Mesenchymal stem cell (in vitro differentiated cells and primary cell): ENCODE results near the gene GALNT12.

ENCODE experiments used
- DNase-seq: peaks from one replicate; pipeline ENCODE4 v3.0.0-alpha.2; 2013
- H2AFZ ChIP-seq: one replicate; pipeline ENCODE4 v1.6.1; 2013; ENCODE audit warnings: low read depth, mild to moderate bottlenecking, control low read depth, inconsistent platforms, low read length, moderate library complexity
- H2AK5ac ChIP-seq: 2 replicates; pipeline ENCODE4 v1.6.1; 2013; ENCODE audit warnings: low read length, moderate library complexity, mild to moderate bottlenecking, inconsistent platforms; ENCODE audit not compliant: severe bottlenecking
- H2BK120ac ChIP-seq: one replicate; pipeline ENCODE4 v1.6.1; 2013; ENCODE audit warnings: low read depth, mild to moderate bottlenecking, inconsistent platforms, low read length, moderate library complexity
- H2BK12ac ChIP-seq, 2 experiments: one replicate each; pipeline ENCODE4 v1.6.1; 2013; ENCODE audit warnings: inconsistent platforms in 2 of 2, low read length in 2 of 2, mild to moderate bottlenecking in 2 of 2, moderate library complexity in 2 of 2, control low read depth in 1 of 2
- H2BK15ac ChIP-seq: one replicate; pipeline ENCODE4 v1.6.1; 2013; ENCODE audit warnings: mild to moderate bottlenecking, low read depth, inconsistent platforms; ENCODE audit not compliant: poor library complexity, severe bottlenecking
- H2BK5ac ChIP-seq: 2 replicates; pipeline ENCODE4 v1.6.1; 2013; ENCODE audit warnings: low read depth, mild to moderate bottlenecking, low read length, control low read depth, inconsistent platforms; ENCODE audit not compliant: poor library complexity, severe bottlenecking
- H3K14ac ChIP-seq, 2 experiments: one replicate each; pipeline ENCODE4 v1.6.1; 2013; ENCODE audit warnings: inconsistent platforms in 2 of 2, low read length in 2 of 2, control low read depth in 1 of 2, mild to moderate bottlenecking in 1 of 2, moderate library complexity in 1 of 2
- H3K18ac ChIP-seq, 2 experiments: one replicate each; pipeline ENCODE4 v1.6.1; 2013; ENCODE audit warnings: inconsistent platforms in 2 of 2, low read length in 2 of 2, control low read depth in 1 of 2, low read depth in 1 of 2, mild to moderate bottlenecking in 1 of 2
- H3K23ac ChIP-seq, 2 experiments: one replicate each; pipeline ENCODE4 v1.6.1; 2013; ENCODE audit warnings: inconsistent platforms in 2 of 2, low read length in 2 of 2, mild to moderate bottlenecking in 2 of 2, moderate library complexity in 2 of 2, control low read depth in 1 of 2
- H3K27ac ChIP-seq: 2 replicates; pipeline ENCODE4 v1.5.1; 2013; ENCODE audit warnings: mild to moderate bottlenecking, moderate library complexity, low read length, control low read depth, inconsistent platforms; ENCODE audit not compliant: poor library complexity, severe bottlenecking
- H3K27me3 ChIP-seq, 2 experiments: 2 replicates each; pipeline versions ENCODE4 v1.6.1 to v1.7.0; 2013; ENCODE audit warnings: low read length in 2 of 2, mild to moderate bottlenecking in 2 of 2, moderate library complexity in 2 of 2, control low read depth in 1 of 2, inconsistent platforms in 1 of 2; ENCODE audit not compliant: control insufficient read depth in 1 of 2, insufficient read depth in 1 of 2
- H3K36me3 ChIP-seq, 2 experiments: 2 replicates each; pipeline versions ENCODE4 v1.6.1 to v1.7.0; 2013; ENCODE audit warnings: low read length in 2 of 2, control low read depth in 1 of 2, inconsistent platforms in 1 of 2, low read depth in 1 of 2, mild to moderate bottlenecking in 1 of 2; ENCODE audit not compliant: insufficient read depth in 2 of 2, control insufficient read depth in 1 of 2
- H3K4ac ChIP-seq, 2 experiments: one replicate each; pipeline ENCODE4 v1.6.1; 2013; ENCODE audit warnings: inconsistent platforms in 2 of 2, low read length in 2 of 2, mild to moderate bottlenecking in 2 of 2, moderate library complexity in 2 of 2, control low read depth in 1 of 2, low read depth in 1 of 2
- H3K4me1 ChIP-seq: 2 replicates; pipeline ENCODE4 v1.6.1; 2013; ENCODE audit warnings: low read depth, low read length, control low read depth; ENCODE audit not compliant: control insufficient read depth, insufficient read depth
- H3K4me2 ChIP-seq: 2 replicates; pipeline ENCODE4 v1.6.1; 2013; ENCODE audit warnings: low read length, mild to moderate bottlenecking, inconsistent platforms; ENCODE audit not compliant: poor library complexity, severe bottlenecking
- H3K4me3 ChIP-seq, 2 experiments: 2 replicates each; pipeline versions ENCODE4 v1.5.1 to v1.7.0; 2013; ENCODE audit warnings: low read length in 2 of 2, mild to moderate bottlenecking in 2 of 2, control low read depth in 1 of 2, low read depth in 1 of 2; ENCODE audit not compliant: insufficient read depth in 1 of 2
- H3K79me1 ChIP-seq: replicated peaks from 2 replicates; pipeline ENCODE4 v1.6.1; 2013; ENCODE audit warnings: mild to moderate bottlenecking, control low read depth, low read length, inconsistent platforms; ENCODE audit not compliant: poor library complexity, severe bottlenecking
- H3K9ac ChIP-seq: 2 replicates; pipeline ENCODE4 v1.7.0; 2013; ENCODE audit warnings: mild to moderate bottlenecking, low read length, moderate library complexity
- H3K9me3 ChIP-seq: 2 replicates; pipeline ENCODE4 v1.7.0; 2013; ENCODE audit warnings: mild to moderate bottlenecking, low read length; ENCODE audit not compliant: control insufficient read depth
- H4K8ac ChIP-seq: one replicate; pipeline ENCODE4 v1.6.1; 2013; ENCODE audit warnings: inconsistent platforms, mild to moderate bottlenecking, low read length, moderate library complexity
- H4K91ac ChIP-seq: one replicate; pipeline ENCODE4 v1.6.1; 2013; ENCODE audit warnings: mild to moderate bottlenecking, low read length, inconsistent platforms
- WGBS: methylation state at CpG from one replicate; pipeline ENCODE4 v1.1.7; 2013; ENCODE audit warnings: mixed read lengths; 5-methylcytosine and 5-hydroxymethylcytosine counted together

Gene GALNT12

DNA sequence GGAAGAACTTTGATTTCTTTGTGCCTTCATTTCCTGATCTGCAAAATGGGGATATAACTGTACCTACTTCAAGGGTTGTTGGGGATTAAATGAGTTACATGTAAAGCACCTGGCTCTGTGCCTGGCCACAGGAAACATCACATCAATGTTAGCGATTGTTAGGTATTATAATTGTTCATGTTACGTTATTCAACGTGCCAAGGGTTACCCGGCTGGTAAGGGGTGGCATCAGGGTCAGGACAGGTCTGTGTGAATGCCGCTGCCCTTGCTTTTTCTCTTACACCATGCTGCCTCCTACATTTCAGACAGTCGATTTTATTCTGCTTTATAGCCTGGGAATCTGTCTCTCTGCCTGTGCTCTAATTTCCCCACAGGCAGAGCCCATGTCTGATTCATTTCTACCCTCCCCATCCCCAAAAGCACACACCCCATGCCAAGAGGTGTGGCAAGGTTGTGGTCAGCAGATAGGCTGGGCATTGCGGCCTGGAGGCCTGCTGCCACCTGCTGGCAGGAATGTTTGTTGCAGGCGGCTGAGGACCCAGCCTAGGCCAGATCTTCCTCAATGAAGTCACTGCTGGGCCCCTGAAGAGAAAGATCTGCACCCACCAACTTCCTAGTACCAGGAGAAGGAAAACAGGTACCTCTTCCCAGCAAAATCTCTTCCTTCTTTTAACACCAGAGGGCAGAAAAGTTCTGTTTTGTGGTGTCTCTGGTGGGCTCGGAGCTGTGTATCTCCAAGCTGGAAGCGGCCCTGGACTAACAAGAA is 16.4 kb upstream of the GALNT12 start:
- Histone ChIP-seq H3K9me3 (no peaks in the 10 kb centered on the region), H4K91ac (no peak overlapping the region), H3K27me3 (no peaks in the 10 kb centered on the region), H2BK5ac (peak overlapping the region; percentile 91), H2AFZ (peak overlapping the region; percentile 18), H3K18ac (peak overlapping the region in 1 of 2 experiments; percentile 38), H2BK12ac (no peak overlapping the region), H2AK5ac (peak overlapping the region; percentile 82), H3K4me3 (no peak overlapping the region), H3K79me1 (peaks cover 35% of the 10 kb centered on the region), H3K23ac (no peak overlapping the region), H4K8ac (no peak overlapping the region), H2BK120ac (no peak overlapping the region), H3K4ac (no peak overlapping the region), H3K36me3 (peaks cover 20 to 25% of the 10 kb centered on the region in 2 experiments), H3K9ac (peak overlapping the region; percentile 31), H3K4me2 (no peak overlapping the region), H3K14ac (no peak overlapping the region), H3K27ac (peak overlapping the region; percentile 97), H2BK15ac (no peak overlapping the region), H3K4me1 (peaks cover 35% of the 10 kb centered on the region)
- DNase-seq, result peak; percentile 83
- 76% methylated on average over 10 of the region's 10 CpGs for WGBS

DNA sequence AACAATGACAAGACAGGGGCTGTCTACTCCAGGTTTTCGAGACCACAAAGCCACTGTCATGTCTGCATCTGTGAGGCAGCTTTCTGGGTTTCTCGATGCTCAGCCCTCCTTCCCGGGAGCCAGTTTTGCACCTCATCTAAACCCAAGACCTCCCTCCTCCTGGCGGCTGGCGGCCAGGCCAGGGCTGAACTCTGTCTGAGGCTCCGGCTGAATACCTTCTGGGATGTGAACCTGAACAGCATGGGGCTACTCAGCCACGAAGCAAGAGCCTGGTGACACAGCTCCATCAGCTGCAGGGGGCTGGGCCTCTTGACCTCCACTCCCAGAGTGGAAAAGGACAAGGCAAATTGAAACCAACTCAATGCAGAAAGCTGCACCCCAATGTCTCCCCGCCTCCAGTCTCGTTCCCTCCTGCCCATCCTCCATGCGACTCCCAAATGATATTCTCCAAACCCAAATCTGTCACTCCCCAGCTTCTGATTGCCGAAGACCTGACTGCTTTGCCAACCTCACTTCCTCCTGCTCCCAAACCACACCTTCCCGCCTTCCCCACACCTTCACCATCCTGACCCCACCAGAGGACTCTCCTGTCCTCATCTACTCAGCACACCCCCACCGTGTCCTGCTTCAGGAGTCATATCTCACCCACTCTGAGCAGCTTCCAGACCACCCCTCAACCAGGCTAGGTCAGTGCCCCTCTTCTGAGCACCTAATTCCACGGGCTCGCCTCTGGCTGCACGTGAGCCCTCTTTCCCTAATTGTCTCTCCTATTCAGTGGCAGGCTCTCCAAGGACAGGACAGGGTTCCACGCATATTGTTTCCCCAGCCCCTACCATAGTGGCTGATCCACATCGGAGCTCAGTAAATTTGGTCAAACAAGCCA is 15.6 kb upstream of the GALNT12 start:
- Histone ChIP-seq H3K79me1 (peaks cover 33% of the 10 kb centered on the region), H3K36me3 (peaks cover 20 to 25% of the 10 kb centered on the region in 2 experiments), H3K9me3 (no peaks in the 10 kb centered on the region), H2BK5ac (peak overlapping the region; percentile 91), H2BK12ac (no peak overlapping the region), H3K4me3 (no peak overlapping the region), H2AFZ (peak overlapping the region; percentile 18), H3K18ac (peak overlapping the region; percentile 18 to 38), H3K27ac (peak overlapping the region; percentile 97), H3K4me2 (no peak overlapping the region), H4K8ac (no peak overlapping the region), H3K9ac (peak overlapping the region; percentile 31), H3K4ac (peak overlapping the region in 1 of 2 experiments; percentile 20), H3K23ac (no peak overlapping the region), H2BK120ac (no peak overlapping the region), H3K27me3 (no peaks in the 10 kb centered on the region), H3K14ac (no peak overlapping the region), H2BK15ac (peak overlapping the region; percentile 3), H2AK5ac (peak overlapping the region; percentile 97), H3K4me1 (peaks cover 36% of the 10 kb centered on the region), H4K91ac (no peak overlapping the region)
- DNase-seq, result no peak
- 81% methylated on average over 17 of the region's 18 CpGs for WGBS

DNA sequence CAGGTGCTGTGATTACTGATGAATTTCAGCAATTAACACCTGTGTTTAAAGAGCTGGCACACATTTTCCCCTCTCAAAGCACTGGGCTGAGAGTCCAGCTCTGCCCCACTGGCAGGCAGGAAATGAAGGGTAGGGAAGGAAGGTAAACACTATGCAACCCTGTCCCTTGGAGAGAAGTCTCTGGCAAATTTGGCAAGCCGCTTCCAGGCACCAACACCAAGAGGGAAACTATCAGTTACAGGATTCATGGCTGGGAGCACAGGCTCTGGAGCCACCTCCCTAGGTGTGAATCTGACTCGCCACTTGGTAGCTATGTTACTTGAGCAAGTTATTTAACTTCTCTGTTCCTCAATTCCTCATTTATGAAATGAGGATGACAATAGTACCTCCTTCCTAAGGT is 14.4 kb upstream of the GALNT12 start:
- Histone ChIP-seq H3K36me3 (peaks cover 16 to 20% of the 10 kb centered on the region in 2 experiments), H4K8ac (no peak overlapping the region), H4K91ac (no peak overlapping the region), H2BK15ac (no peak overlapping the region), H2BK120ac (no peak overlapping the region), H3K9ac (no peak overlapping the region), H3K4me2 (no peak overlapping the region), H2BK5ac (no peak overlapping the region), H3K23ac (no peak overlapping the region), H3K9me3 (no peaks in the 10 kb centered on the region), H3K4me3 (no peak overlapping the region), H2AK5ac (no peak overlapping the region), H2BK12ac (no peak overlapping the region), H3K4ac (no peak overlapping the region), H3K18ac (no peak overlapping the region), H3K14ac (no peak overlapping the region), H3K27me3 (no peaks in the 10 kb centered on the region), H3K27ac (no peak overlapping the region), H3K79me1 (peaks cover 26% of the 10 kb centered on the region), H3K4me1 (peaks cover 34% of the 10 kb centered on the region), H2AFZ (no peak overlapping the region)
- DNase-seq, result no peak
- 95% methylated on average over 1 of the region's 2 CpGs for WGBS

DNA sequence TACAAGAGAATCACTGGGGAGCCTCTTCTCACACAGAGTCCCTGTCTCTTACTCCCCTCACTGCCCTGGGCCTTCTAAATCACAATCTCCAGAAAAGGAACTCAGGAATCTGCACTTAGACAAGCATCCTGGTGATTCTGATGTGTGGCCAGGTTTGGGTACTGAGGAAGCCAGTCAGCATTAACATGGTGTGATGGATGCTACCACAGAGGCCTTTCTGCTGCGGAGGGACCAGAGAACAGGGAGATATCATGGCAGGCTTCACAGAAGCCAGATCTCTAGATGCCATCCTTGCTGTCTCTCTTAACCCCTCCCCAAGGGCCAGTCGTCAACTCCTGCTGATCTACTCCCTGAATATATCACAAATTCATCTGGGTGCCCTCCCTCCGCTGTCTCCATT is 12.7 kb upstream of the GALNT12 start:
- Histone ChIP-seq H3K4me2 (no peak overlapping the region), H3K27ac (no peak overlapping the region), H2BK15ac (no peak overlapping the region), H2BK12ac (no peak overlapping the region), H3K79me1 (peaks cover 20% of the 10 kb centered on the region), H3K4me3 (peak overlapping the region in 1 of 2 experiments; percentile 81), H3K27me3 (no peaks in the 10 kb centered on the region), H3K14ac (no peak overlapping the region), H4K91ac (no peak overlapping the region), H3K4me1 (peaks cover 34% of the 10 kb centered on the region), H3K4ac (no peak overlapping the region), H3K9me3 (peaks cover 7% of the 10 kb centered on the region), H2BK120ac (no peak overlapping the region), H3K23ac (no peak overlapping the region), H3K9ac (peak overlapping the region; percentile 80), H2AFZ (no peak overlapping the region), H2BK5ac (no peak overlapping the region), H4K8ac (no peak overlapping the region), H2AK5ac (peak overlapping the region; percentile 35), H3K18ac (no peak overlapping the region), H3K36me3 (peaks cover 3 to 7% of the 10 kb centered on the region in 2 experiments)
- 93% methylated on average over 3 of the region's 3 CpGs for WGBS
- no peak for DNase-seq
